ENCODE results near the gene GBP1.

GBP1 gene

DNA sequence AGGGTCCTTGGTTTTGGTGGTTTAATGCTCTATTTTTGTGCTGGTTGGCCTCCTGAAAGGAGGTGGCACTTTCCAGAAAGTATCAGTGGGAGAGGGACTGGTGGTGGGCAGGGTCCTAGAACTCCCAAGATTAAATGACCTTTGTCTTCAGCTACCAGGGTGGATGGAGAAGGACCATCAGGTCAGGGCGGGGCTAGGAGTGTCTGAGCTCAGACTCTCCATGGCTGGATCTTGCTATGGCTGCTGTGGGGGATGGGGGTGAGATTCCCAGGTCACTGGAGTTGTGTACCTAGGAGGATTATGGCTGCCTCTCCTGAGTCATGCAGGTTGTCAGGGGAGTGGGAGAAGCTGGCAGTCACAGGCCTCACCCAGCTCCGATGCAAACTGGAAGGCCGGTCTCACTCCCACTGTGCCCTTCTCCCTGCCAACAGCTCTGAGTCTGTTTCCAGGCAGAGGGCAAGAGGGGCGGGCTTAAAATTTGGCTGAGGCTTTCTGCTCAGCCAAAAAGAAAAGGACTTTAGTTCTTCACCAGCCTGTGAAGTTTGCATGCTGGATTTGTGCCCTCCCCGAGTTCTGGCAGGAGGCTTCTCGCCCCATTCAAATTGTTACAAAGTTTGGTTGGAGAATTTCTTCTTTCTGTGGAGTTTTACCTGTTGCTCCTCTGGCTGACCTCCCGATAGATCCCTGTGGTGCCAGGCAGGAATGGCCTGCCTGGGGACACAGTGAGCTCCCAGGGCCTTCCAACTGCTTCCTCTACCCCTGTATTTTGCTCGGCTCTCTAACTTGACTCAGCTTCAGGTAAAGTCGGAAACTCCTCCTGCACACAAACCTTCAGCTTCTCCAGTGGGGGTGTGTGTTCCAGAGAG, 59.5 kb downstream of the GBP1 start:
- H4K20me1 ChIP-seq, result no peaks in the 10 kb centered on the region
- no peaks in the 10 kb centered on the region for H3K27me3 ChIP-seq
- no peak for TF ChIP-seq Cebpa-rat (IDR thresholded peaks at IDR 0.05)
- peaks cover 31 to 57% (median 42%) of the 10 kb centered on the region in 11 experiments for H3K36me3 ChIP-seq
- H3K4me2 ChIP-seq, result peak overlapping the region in 2 of 11 experiments; percentile 35 to 37; a peak in 2 of 22 replicates
- H3K9me3 ChIP-seq (replicated peaks in 1 of 11), result no peaks in the 10 kb centered on the region
- no peak overlapping the region for H3K9ac ChIP-seq
- no peak overlapping the region for H3K27ac ChIP-seq
- H3K4me1 ChIP-seq, result peaks cover 0 to 29% (median 0%) of the 10 kb centered on the region in 10 experiments; a peak in 5 of 20 replicates
- no peak overlapping the region for H3K4me3 ChIP-seq
